Lower leg skin (tissue), 3 donors: ENCODE measurements around the gene PIGS.

Source experiments
- POLR2A ChIP-seq, 2 donors: fragments of 450-650 bp; IDR thresholded peaks; one replicate each; pipeline ENCODE4 v1.6.1; 2016 to 2017; ENCODE audit warnings: antibody characterized with exemption in 2 of 2, mild to moderate bottlenecking in 1 of 2, moderate library complexity in 1 of 2
- TF ChIP-seq, protein P1 (sequence below), 3 donors: fragments of 450-650 bp; IDR thresholded peaks; one replicate each; pipeline ENCODE4 v1.5.1; 2016; ENCODE audit warnings: antibody characterized with exemption in 3 of 3, mild to moderate bottlenecking in 3 of 3, moderate library complexity in 2 of 3

DNA sequence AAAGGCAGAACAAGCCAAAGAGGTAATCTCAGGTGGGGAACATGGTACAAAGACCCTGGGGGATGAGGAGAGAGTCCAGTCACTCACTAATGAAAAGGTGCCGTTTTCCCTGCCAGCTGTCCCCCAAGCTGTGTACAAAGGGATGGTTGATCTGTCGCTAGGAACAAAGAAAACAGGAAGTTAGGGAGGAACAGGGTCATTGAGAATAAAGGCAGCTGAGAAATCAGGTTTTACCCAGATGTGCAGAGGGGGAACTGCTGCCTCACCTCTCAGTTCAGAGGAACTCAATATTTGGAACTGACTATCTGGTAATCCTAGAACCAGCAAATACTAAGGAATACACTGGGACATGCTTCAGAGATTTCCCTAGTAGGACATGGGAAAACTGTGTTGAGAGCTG is 41.2 kb upstream of the PIGS start:
- no peak for TF ChIP-seq POLR2A (IDR thresholded peaks at IDR 0.05)
- TF ChIP-seq, protein P1, sequence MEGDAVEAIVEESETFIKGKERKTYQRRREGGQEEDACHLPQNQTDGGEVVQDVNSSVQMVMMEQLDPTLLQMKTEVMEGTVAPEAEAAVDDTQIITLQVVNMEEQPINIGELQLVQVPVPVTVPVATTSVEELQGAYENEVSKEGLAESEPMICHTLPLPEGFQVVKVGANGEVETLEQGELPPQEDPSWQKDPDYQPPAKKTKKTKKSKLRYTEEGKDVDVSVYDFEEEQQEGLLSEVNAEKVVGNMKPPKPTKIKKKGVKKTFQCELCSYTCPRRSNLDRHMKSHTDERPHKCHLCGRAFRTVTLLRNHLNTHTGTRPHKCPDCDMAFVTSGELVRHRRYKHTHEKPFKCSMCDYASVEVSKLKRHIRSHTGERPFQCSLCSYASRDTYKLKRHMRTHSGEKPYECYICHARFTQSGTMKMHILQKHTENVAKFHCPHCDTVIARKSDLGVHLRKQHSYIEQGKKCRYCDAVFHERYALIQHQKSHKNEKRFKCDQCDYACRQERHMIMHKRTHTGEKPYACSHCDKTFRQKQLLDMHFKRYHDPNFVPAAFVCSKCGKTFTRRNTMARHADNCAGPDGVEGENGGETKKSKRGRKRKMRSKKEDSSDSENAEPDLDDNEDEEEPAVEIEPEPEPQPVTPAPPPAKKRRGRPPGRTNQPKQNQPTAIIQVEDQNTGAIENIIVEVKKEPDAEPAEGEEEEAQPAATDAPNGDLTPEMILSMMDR (IDR thresholded peaks at IDR 0.05) = no peak
